ENCODE measurements around the gene IFT20. TPM values are rescaled to one million over a fixed set of nuclear protein-coding genes. Genes with fewer than 3 reads are reported as not detected.

IFT20 gene
- total and polyA plus RNA-seq, 9 of the 15 experiments (the other 6 are each of a cell fraction or from before 2014, with no cell fraction given) = 11.2 to 38.6 (median 20.1) TPM

- TF ChIP-seq NR2F6 (CRISPR knock-in tag; IDR thresholded peaks at IDR 0.05) (no peak), MTA2 (IDR thresholded peaks at IDR 0.05; ENCODE audit: low read depth) (no peak), PYGO2 (tag; IDR thresholded peaks at IDR 0.05) (no peak), CTBP1 (IDR thresholded peaks at IDR 0.05; ENCODE audit: borderline replicate concordance) (no peak), ZNF76 (CRISPR knock-in tag; IDR thresholded peaks at IDR 0.05; ENCODE audit: borderline replicate concordance) (no peak), FOXK2 (conservative IDR thresholded peaks at IDR 0.05 in 1 of 2, IDR thresholded peaks at IDR 0.05 in 1 of 2; ENCODE audit: low read depth in 2 of 2) (no peak), ZC3H8 (IDR thresholded peaks at IDR 0.05) (no peak), YY1 (IDR thresholded peaks at IDR 0.05; ENCODE audit: borderline replicate concordance in 1 of 3, control insufficient read depth in 1 of 3, extremely low read depth in 1 of 3, insufficient read depth in 3 of 3, insufficient read length in 1 of 3, insufficient replicate concordance in 2 of 3, low read depth in 1 of 3, low read length in 2 of 3) (no peak), NR0B1 (IDR thresholded peaks at IDR 0.05; ENCODE audit: partially characterized antibody) (no peak), SP1 (CRISPR knock-in tag; IDR thresholded peaks at IDR 0.05) (no peak), FOS (IDR thresholded peaks at IDR 0.05; ENCODE audit: extremely low read depth, insufficient read length) (no peak), SUPT5H (IDR thresholded peaks at IDR 0.05) (no peak), ZNF609 (CRISPR knock-in tag; IDR thresholded peaks at IDR 0.05; ENCODE audit: borderline replicate concordance) (no peak), U2AF2 (optimal IDR thresholded peaks at IDR 0.05; ENCODE audit: low read depth, low read length) (no peak), DNMT1 (IDR thresholded peaks at IDR 0.05) (no peak)
- ChIA-PET POLR2A (interaction anchor here (0.6 to 3.4 kb wide), 2 partner anchors 11 to 27 kb away, joined by 5 to 31 read pairs; partner anchors contain the start of gene POLDIP2), CTCF (ENCODE audit: low intra/inter-chr PET ratio) (interaction anchor here (0.6 kb wide), 1 partner anchor 184 kb away, joined by 5 read pairs; no protein-coding TSS in a partner anchor)
- H3K9ac ChIP-seq (ENCODE audit: insufficient read depth in 1 of 2, low read depth in 2 of 2, low read length in 2 of 2) = 0 out of 4 replicates have a peak overlapping the region, but pooled peaks of 1 of the 2 experiments have one; percentile 81
- no peak for FAIRE-seq
- no peak overlapping the region for H3K27ac ChIP-seq (ENCODE audit: extremely low read depth, low read depth, low read length)
- no TSS peak for BruUV-seq (replicated peaks)
- H3K36me3 ChIP-seq (ENCODE audit: control insufficient read depth, insufficient read depth, low read length) = peaks cover 3% of the 10 kb centered on the region; the same call in 1 of the 3 replicates
- no peaks in the 10 kb centered on the region for H3K79me2 ChIP-seq (ENCODE audit: control insufficient read depth, insufficient read depth, low read length)
- intact Hi-C loops (cut with micrococcal nuclease) = no loop called here
- H2AFZ ChIP-seq (ENCODE audit: low read depth, low read length) = no peak overlapping the region
- in situ Hi-C loops (cut with MboI) = no loop called here
- no peak overlapping the region for H3K4me3 ChIP-seq
- no peak for ATAC-seq
- peaks cover 14% of the 10 kb centered on the region for H4K20me1 ChIP-seq (replicated peaks; ENCODE audit: control insufficient read depth, insufficient read depth, low read length)
- no peaks in the 10 kb centered on the region for H3K9me3 ChIP-seq (replicated peaks; ENCODE audit: control insufficient read depth, insufficient read depth, low read depth, low read length)
- H3K4me1 ChIP-seq (replicated peaks in 1 of 2; ENCODE audit: control insufficient read depth in 2 of 2, insufficient read depth in 2 of 2, low read length in 2 of 2) = peaks cover 16 to 45% of the 10 kb centered on the region in 2 experiments
- peaks cover 0 to 4% of the 10 kb centered on the region in 2 experiments; a peak in 1 of 5 replicates for H3K27me3 ChIP-seq (ENCODE audit: control insufficient read depth in 2 of 2, insufficient read depth in 2 of 2, low read length in 2 of 2)
- DNase-seq (ENCODE audit: extremely low read depth in 1 of 4, low spot score in 3 of 4) = no peak
- peaks cover 5% of the 10 kb centered on the region for H3K9me1 ChIP-seq (ENCODE audit: control insufficient read depth, insufficient read depth, low read length)
- 90% methylated on average over 18 of the region's 23 CpGs for WGBS (ENCODE audit: insufficient coverage, low coverage, missing lambda C conversion rate)
- H3K4me2 ChIP-seq (ENCODE audit: insufficient read depth, low read length) = no peak overlapping the region
Measured at GRCh38 chr17:28368915-28369683, 33.8 kb upstream of the IFT20 start.

Measured in K562 (cell line).